ENCODE measurements around the gene ADISSP. TPM values are rescaled to one million over a fixed set of nuclear protein-coding genes. Genes with fewer than 3 reads are reported as not detected.

The ADISSP gene
- total and polyA plus RNA-seq, 2 of the 13 experiments (the other 11 are each of a cell fraction or from before 2014, with no cell fraction given), result 38.3 to 90.6 TPM

GRCh38 chr20:3766422-3767109 is 987 bp downstream of the ADISSP start:
- DNase-seq (ENCODE audit: low spot score) (no peak), ATAC-seq (no peak), FAIRE-seq (no peak)
- peak overlapping the region; percentile 81 for H3K9ac ChIP-seq (ENCODE audit: insufficient read depth, low read depth, low read length)
- no peaks in the 10 kb centered on the region for H3K9me3 ChIP-seq (ENCODE audit: low read length)
- in situ Hi-C loops (cut with HindIII; ENCODE audit: extremely low pct_ligation_motif_present, low pct_unique_long_range_greater_than_20kb) (no loop called here), intact Hi-C loops (cut with micrococcal nuclease; ENCODE audit: unreplicated experiment) (no loop called here)
- peak overlapping the region; percentile 97 for H3K4me2 ChIP-seq (ENCODE audit: low read depth, low read length)
- H3K27me3 ChIP-seq (ENCODE audit: control insufficient read depth in 1 of 2, insufficient read depth in 2 of 2, low read length in 2 of 2), result no peaks in the 10 kb centered on the region
- no TSS peak for BruUV-seq (replicated peaks)
- H3K79me2 ChIP-seq (ENCODE audit: insufficient read depth, low read length), result peaks cover 22% of the 10 kb centered on the region
- no peak overlapping the region for H3K27ac ChIP-seq (ENCODE audit: extremely low read length, insufficient read depth, low read length)
- peaks cover 66% of the 10 kb centered on the region for H3K4me1 ChIP-seq (ENCODE audit: insufficient read depth, low read length)
- WGBS (ENCODE audit: low lambda C conversion rate), result 24% methylated on average over 9 of the region's 9 CpGs
- ChIA-PET CTCF (ENCODE audit: low intra/inter-chr PET ratio, low total read pairs) (interaction anchor here (0.8 kb wide), 1 partner anchor 14 kb away, joined by 3 read pairs; no protein-coding TSS in a partner anchor), POLR2A (interaction anchor here (1.0 to 2.4 kb wide), 6 partner anchors 12 to 369 kb away, joined by 3 to 7 read pairs (median 4); partner anchors contain the start of genes CENPB and MAVS)
- H2AFZ ChIP-seq (ENCODE audit: low read length), result no peak overlapping the region
- H3K36me3 ChIP-seq (replicated peaks in 1 of 2; ENCODE audit: control insufficient read depth in 1 of 2, insufficient read depth in 2 of 2, low read length in 2 of 2), result 0 out of 5 replicates have a peak, but pooled peaks cover 0 to 5% of the 10 kb centered on the region in 2 experiments
- peak overlapping the region; percentile 72 to 93 (median 89) for H3K4me3 ChIP-seq (replicated peaks in 1 of 3; ENCODE audit: insufficient read depth in 1 of 3, low read depth in 2 of 3, low read length in 3 of 3)
- no peaks in the 10 kb centered on the region for H4K20me1 ChIP-seq (ENCODE audit: insufficient read depth, low read length)
- 0 out of 2 replicates have a peak, but pooled peaks have one; percentile 30 for TF ChIP-seq ZNF225 (CRISPR knock-in tag; IDR thresholded peaks at IDR 0.05)
- no peak for TF ChIP-seq GRHL1 (CRISPR knock-in tag; conservative IDR thresholded peaks at IDR 0.05)
- no peak for TF ChIP-seq TCF7L2 (IDR thresholded peaks at IDR 0.05; ENCODE audit: low read depth, low read length)
- no peak for TF ChIP-seq POLR2A (IDR thresholded peaks at IDR 0.05; ENCODE audit: insufficient read depth in 1 of 2, low read depth in 2 of 2, low read length in 2 of 2)
- TF ChIP-seq SIX1 (CRISPR knock-in tag; IDR thresholded peaks at IDR 0.05; ENCODE audit: borderline replicate concordance), result no peak
- TF ChIP-seq ZC3H13 (CRISPR knock-in tag; IDR thresholded peaks at IDR 0.05), result 0 out of 2 replicates have a peak, but pooled peaks have one; percentile 43
- no peak for TF ChIP-seq ZNF775 (CRISPR knock-in tag; IDR thresholded peaks at IDR 0.05; ENCODE audit: borderline replicate concordance)
- no peak for TF ChIP-seq LCORL (IDR thresholded peaks at IDR 0.05)
- TF ChIP-seq LCORL (CRISPR knock-in tag; IDR thresholded peaks at IDR 0.05), result 0 out of 2 replicates have a peak, but pooled peaks have one; percentile 26
- TF ChIP-seq NFE2L1 (CRISPR knock-in tag; IDR thresholded peaks at IDR 0.05; ENCODE audit: borderline replicate concordance), result no peak
- TF ChIP-seq ZFX (CRISPR knock-in tag; IDR thresholded peaks at IDR 0.05; ENCODE audit: low read depth), result no peak
- no peak for TF ChIP-seq ZNF766 (CRISPR knock-in tag; IDR thresholded peaks at IDR 0.05; ENCODE audit: borderline replicate concordance)
- no peak for TF ChIP-seq KDM2A (CRISPR knock-in tag; IDR thresholded peaks at IDR 0.05; ENCODE audit: borderline replicate concordance, low read depth)
- no peak for TF ChIP-seq BCL3 (CRISPR knock-in tag; IDR thresholded peaks at IDR 0.05)
- no peak for TF ChIP-seq ZNF556 (CRISPR knock-in tag; IDR thresholded peaks at IDR 0.05; ENCODE audit: borderline replicate concordance)
- TF ChIP-seq HNRNPK (IDR thresholded peaks at IDR 0.05; ENCODE audit: low read depth, low read length, poor library complexity, severe bottlenecking), result no peak
- 0 out of 2 replicates have a peak, but pooled peaks have one; percentile 11 for TF ChIP-seq CENPT (CRISPR knock-in tag; IDR thresholded peaks at IDR 0.05; ENCODE audit: low read depth)
- no peak for TF ChIP-seq ZNF879 (CRISPR knock-in tag; IDR thresholded peaks at IDR 0.05)
- no peak for TF ChIP-seq SIX4 (CRISPR knock-in tag; IDR thresholded peaks at IDR 0.05)
- TF ChIP-seq ZKSCAN5 (CRISPR knock-in tag; IDR thresholded peaks at IDR 0.05), result no peak
- TF ChIP-seq ZNF543 (CRISPR knock-in tag; IDR thresholded peaks at IDR 0.05), result no peak
- no peak for TF ChIP-seq ZNF430 (CRISPR knock-in tag; IDR thresholded peaks at IDR 0.05)
- TF ChIP-seq SNRNP70 (IDR thresholded peaks at IDR 0.05; ENCODE audit: low read depth, low read length), result no peak
- no peak for TF ChIP-seq HNRNPH1 (optimal IDR thresholded peaks at IDR 0.05; ENCODE audit: low read depth, low read length)

All from HepG2 (cell line).